ENCODE measurements around the gene ZNF646. TPM values are rescaled to one million over a fixed set of nuclear protein-coding genes. Genes with fewer than 3 reads are reported as not detected.

ZNF646 gene
- total and polyA plus RNA-seq, 2 of the 13 experiments (the other 11 are each of a cell fraction or from before 2014, with no cell fraction given): 3.4 to 10.9 TPM

DNA sequence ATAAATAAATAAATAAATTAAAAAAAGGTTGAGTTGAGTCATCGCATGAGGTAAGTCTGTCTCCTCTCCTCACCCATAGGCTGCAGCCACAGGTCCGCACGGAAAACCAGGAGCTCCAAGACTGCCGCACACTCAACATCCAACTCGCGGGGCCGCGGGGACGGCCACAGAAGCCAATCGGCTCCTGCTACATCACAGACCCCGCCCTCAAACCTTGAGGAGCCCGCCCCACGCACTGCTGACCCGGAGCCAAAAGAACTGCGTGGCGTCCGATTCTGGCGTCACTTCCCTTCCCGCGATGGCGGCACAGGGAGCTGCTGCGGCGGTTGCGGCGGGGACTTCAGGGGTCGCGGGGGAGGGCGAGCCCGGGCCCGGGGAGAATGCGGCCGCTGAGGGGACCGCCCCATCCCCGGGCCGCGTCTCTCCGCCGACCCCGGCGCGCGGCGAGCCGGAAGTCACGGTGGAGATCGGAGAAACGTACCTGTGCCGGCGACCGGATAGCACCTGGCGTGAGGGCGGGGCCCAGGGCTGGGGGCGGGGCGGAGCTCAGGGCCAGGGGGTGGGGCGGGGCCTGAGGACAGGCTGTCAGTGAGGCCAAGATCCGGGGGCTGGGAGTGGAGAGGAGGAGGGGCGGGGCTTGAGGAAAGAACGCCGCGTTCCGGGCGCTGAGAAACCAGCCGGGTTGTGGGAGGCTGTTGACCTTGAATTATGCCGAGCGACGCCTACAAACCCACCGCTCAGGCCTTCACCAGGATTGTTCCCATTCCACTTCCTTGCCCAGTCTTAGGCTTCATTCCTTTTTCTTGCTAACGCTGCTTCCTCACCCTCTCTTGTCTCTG lies 43.4 kb downstream of the ZNF646 start, which contains the start of gene KAT8 (continued):
- TF ChIP-seq, protein P1, sequence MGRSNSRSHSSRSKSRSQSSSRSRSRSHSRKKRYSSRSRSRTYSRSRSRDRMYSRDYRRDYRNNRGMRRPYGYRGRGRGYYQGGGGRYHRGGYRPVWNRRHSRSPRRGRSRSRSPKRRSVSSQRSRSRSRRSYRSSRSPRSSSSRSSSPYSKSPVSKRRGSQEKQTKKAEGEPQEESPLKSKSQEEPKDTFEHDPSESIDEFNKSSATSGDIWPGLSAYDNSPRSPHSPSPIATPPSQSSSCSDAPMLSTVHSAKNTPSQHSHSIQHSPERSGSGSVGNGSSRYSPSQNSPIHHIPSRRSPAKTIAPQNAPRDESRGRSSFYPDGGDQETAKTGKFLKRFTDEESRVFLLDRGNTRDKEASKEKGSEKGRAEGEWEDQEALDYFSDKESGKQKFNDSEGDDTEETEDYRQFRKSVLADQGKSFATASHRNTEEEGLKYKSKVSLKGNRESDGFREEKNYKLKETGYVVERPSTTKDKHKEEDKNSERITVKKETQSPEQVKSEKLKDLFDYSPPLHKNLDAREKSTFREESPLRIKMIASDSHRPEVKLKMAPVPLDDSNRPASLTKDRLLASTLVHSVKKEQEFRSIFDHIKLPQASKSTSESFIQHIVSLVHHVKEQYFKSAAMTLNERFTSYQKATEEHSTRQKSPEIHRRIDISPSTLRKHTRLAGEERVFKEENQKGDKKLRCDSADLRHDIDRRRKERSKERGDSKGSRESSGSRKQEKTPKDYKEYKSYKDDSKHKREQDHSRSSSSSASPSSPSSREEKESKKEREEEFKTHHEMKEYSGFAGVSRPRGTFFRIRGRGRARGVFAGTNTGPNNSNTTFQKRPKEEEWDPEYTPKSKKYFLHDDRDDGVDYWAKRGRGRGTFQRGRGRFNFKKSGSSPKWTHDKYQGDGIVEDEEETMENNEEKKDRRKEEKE (IDR thresholded peaks at IDR 0.05): no peak
- TF ChIP-seq, protein P2, sequence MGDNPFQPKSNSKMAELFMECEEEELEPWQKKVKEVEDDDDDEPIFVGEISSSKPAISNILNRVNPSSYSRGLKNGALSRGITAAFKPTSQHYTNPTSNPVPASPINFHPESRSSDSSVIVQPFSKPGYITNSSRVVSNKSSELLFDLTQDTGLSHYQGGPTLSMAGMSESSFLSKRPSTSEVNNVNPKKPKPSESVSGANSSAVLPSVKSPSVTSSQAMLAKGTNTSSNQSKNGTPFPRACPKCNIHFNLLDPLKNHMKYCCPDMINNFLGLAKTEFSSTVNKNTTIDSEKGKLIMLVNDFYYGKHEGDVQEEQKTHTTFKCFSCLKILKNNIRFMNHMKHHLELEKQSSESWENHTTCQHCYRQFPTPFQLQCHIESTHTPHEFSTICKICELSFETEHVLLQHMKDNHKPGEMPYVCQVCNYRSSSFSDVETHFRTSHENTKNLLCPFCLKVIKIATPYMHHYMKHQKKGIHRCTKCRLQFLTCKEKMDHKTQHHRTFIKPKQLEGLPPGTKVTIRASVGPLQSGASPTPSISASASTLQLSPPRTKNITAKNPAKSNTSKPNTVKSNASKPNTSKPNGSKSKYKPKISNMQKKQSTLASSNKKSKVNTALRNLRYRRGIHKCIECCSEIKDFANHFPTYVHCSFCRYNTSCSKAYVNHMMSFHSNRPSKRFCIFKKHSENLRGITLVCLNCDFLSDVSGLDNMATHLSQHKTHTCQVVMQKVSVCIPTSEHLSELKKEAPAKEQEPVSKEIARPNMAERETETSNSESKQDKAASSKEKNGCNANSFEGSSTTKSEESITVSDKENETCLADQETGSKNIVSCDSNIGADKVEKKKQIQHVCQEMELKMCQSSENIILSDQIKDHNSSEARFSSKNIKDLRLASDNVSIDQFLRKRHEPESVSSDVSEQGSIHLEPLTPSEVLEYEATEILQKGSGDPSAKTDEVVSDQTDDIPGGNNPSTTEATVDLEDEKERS (CRISPR knock-in tag; IDR thresholded peaks at IDR 0.05): no peak
- TF ChIP-seq KMT2A (CRISPR knock-in tag; IDR thresholded peaks at IDR 0.05) (peak; percentile 82; the same call in 1 of the 2 replicates), CENPX (CRISPR knock-in tag; IDR thresholded peaks at IDR 0.05) (no peak), RELA (CRISPR knock-in tag; IDR thresholded peaks at IDR 0.05) (no peak; the same call in 1 of the 2 replicates), ZSCAN21 (CRISPR knock-in tag; IDR thresholded peaks at IDR 0.05; ENCODE audit: borderline replicate concordance) (0 out of 2 replicates have a peak, but pooled peaks have one; percentile 20), RFXANK (CRISPR knock-in tag; IDR thresholded peaks at IDR 0.05) (peak; percentile 83; the same call in 1 of the 2 replicates), SETDB1 (CRISPR knock-in tag; IDR thresholded peaks at IDR 0.05; ENCODE audit: borderline replicate concordance) (no peak), XRCC5 (optimal IDR thresholded peaks at IDR 0.05; ENCODE audit: low read length) (no peak), KMT2B (CRISPR knock-in tag; IDR thresholded peaks at IDR 0.05) (peak; percentile 84)
- TF ChIP-seq, protein P3, sequence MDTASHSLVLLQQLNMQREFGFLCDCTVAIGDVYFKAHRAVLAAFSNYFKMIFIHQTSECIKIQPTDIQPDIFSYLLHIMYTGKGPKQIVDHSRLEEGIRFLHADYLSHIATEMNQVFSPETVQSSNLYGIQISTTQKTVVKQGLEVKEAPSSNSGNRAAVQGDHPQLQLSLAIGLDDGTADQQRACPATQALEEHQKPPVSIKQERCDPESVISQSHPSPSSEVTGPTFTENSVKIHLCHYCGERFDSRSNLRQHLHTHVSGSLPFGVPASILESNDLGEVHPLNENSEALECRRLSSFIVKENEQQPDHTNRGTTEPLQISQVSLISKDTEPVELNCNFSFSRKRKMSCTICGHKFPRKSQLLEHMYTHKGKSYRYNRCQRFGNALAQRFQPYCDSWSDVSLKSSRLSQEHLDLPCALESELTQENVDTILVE (CRISPR knock-in tag; IDR thresholded peaks at IDR 0.05): peak; percentile 98
- TF ChIP-seq, protein P4, sequence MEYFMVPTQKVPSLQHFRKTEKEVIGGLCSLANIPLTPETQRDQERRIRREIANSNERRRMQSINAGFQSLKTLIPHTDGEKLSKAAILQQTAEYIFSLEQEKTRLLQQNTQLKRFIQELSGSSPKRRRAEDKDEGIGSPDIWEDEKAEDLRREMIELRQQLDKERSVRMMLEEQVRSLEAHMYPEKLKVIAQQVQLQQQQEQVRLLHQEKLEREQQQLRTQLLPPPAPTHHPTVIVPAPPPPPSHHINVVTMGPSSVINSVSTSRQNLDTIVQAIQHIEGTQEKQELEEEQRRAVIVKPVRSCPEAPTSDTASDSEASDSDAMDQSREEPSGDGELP (IDR thresholded peaks at IDR 0.05; ENCODE audit: borderline replicate concordance, low read depth): peak; percentile 46; the same call in 1 of the 2 replicates
- TF ChIP-seq, protein P5, sequence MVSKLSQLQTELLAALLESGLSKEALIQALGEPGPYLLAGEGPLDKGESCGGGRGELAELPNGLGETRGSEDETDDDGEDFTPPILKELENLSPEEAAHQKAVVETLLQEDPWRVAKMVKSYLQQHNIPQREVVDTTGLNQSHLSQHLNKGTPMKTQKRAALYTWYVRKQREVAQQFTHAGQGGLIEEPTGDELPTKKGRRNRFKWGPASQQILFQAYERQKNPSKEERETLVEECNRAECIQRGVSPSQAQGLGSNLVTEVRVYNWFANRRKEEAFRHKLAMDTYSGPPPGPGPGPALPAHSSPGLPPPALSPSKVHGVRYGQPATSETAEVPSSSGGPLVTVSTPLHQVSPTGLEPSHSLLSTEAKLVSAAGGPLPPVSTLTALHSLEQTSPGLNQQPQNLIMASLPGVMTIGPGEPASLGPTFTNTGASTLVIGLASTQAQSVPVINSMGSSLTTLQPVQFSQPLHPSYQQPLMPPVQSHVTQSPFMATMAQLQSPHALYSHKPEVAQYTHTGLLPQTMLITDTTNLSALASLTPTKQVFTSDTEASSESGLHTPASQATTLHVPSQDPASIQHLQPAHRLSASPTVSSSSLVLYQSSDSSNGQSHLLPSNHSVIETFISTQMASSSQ (IDR thresholded peaks at IDR 0.05; ENCODE audit: low read depth): no peak
- TF ChIP-seq, protein P5 (CRISPR knock-in tag; IDR thresholded peaks at IDR 0.05; ENCODE audit: borderline replicate concordance): peak; percentile 70; the same call in 1 of the 2 replicates
- TF ChIP-seq, protein P6, sequence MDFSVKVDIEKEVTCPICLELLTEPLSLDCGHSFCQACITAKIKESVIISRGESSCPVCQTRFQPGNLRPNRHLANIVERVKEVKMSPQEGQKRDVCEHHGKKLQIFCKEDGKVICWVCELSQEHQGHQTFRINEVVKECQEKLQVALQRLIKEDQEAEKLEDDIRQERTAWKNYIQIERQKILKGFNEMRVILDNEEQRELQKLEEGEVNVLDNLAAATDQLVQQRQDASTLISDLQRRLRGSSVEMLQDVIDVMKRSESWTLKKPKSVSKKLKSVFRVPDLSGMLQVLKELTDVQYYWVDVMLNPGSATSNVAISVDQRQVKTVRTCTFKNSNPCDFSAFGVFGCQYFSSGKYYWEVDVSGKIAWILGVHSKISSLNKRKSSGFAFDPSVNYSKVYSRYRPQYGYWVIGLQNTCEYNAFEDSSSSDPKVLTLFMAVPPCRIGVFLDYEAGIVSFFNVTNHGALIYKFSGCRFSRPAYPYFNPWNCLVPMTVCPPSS (IDR thresholded peaks at IDR 0.05): no peak
